BJ (cell line): ENCODE results near the gene SERPINA1. TPM values are rescaled to one million over a fixed set of nuclear protein-coding genes. Genes with fewer than 3 reads are reported as not detected.
A peak's percentile ranks its signal among the peaks of the same experiment; 100 is the strongest.
"Not testable (repeated sequence)": the region's sequence is repeated elsewhere in the genome, so short reads cannot be mapped to it uniquely, and the experiment has no call there.

Experiments used
- CTCF ChIA-PET: fragments of 350-600 bp; formaldehyde crosslinking; extraction: SDS; loops from one replicate; lab custom pipeline; 2021; ENCODE audit warnings: antibody characterized with exemption, inconsistent platforms; lab: Yijun Ruan, JAX
- POLR2A ChIA-PET: fragments of 300-600 bp; sonication (Branson Sonifier 250); formaldehyde crosslinking; extraction: SDS; loops from one replicate; lab custom pipeline; 2021; ENCODE audit warnings: antibody characterized with exemption; lab: Charles Lee
- DNase-seq: peaks from one replicate; pipeline ENCODE4 v3.0.0-alpha.2; 2011; ENCODE audit warnings: low read depth
- H3K27me3 ChIP-seq: 2 replicates; pipeline ENCODE4 v1.6.0; 2011; ENCODE audit warnings: low read length; ENCODE audit not compliant: control insufficient read depth, insufficient read depth
- H3K36me3 ChIP-seq: 2 replicates; pipeline ENCODE4 v1.5.1; 2011; ENCODE audit warnings: low read length; ENCODE audit not compliant: control insufficient read depth, insufficient read depth
- H3K4me3 ChIP-seq: 2 replicates; pipeline ENCODE4 v1.5.1; 2011; ENCODE audit warnings: low read depth, mild to moderate bottlenecking, control low read depth, low read length
- CTCF ChIP-seq: IDR thresholded peaks from 2 replicates; pipeline ENCODE4 v1.5.1; 2011; ENCODE audit warnings: low read depth, mild to moderate bottlenecking, control low read depth, inconsistent platforms, low read length, moderate library complexity; ENCODE audit not compliant: insufficient read depth
- polyA plus RNA-seq: library from polyadenylated mRNA; depleted of rRNA; stranded (reverse); fragments of >200 nt; gene quantifications from 2 replicates; pipeline ENCODE4 v1.2.3, GENCODE V29; 2011

SERPINA1 gene
- polyA plus RNA-seq, 1 experiment, result 0.40 TPM

- TF ChIP-seq CTCF, result peak; percentile 79
- ChIA-PET CTCF (interaction anchor here (0.6 to 3.3 kb wide), 15 partner anchors 10 to 1601 kb away, joined by 3 to 20 read pairs (median 4); no protein-coding TSS in a partner anchor), POLR2A (no interaction called here)
- Histone ChIP-seq H3K4me3 (no peak overlapping the region), H3K36me3 (no peaks in the 10 kb centered on the region), H3K27me3 (peaks cover 2% of the 10 kb centered on the region; the same call in 1 of the 2 replicates)
- DNase-seq, result no peak
Observed at GRCh38 chr14:94423453-94424056, 35.2 kb upstream of the SERPINA1 start.

GRCh38 chr14:94421316-94421715, 32.9 kb upstream of the SERPINA1 start:
- ChIA-PET CTCF (interaction anchor here (0.6 to 3.3 kb wide), 4 partner anchors 12 to 647 kb away, joined by 3 to 17 read pairs (median 3); no protein-coding TSS in a partner anchor), POLR2A (no interaction called here)
- no peak for TF ChIP-seq CTCF
- no peak for DNase-seq
- no peak overlapping the region for H3K4me3 ChIP-seq
- H3K27me3 ChIP-seq, result peaks cover 2% of the 10 kb centered on the region; the same call in 1 of the 2 replicates
- no peaks in the 10 kb centered on the region for H3K36me3 ChIP-seq

GRCh38 chr14:94417497-94418205, 29.2 kb upstream of the SERPINA1 start:
- H3K4me3 ChIP-seq, H3K36me3 ChIP-seq, DNase-seq, POLR2A ChIA-PET, H3K27me3 ChIP-seq: not testable (repeated sequence)
- CTCF ChIA-PET, result interaction anchor here (0.9 kb wide), 1 partner anchor 16 kb away, joined by 3 read pairs; no protein-coding TSS in a partner anchor

GRCh38 chr14:94412671-94413638, 24.6 kb upstream of the SERPINA1 start:
- POLR2A ChIA-PET, result interaction anchor here (0.6 kb wide), 1 partner anchor 19 kb away, joined by 5 read pairs; no protein-coding TSS in a partner anchor
- CTCF ChIA-PET, result interaction anchor here (0.8 to 4.6 kb wide), 8 partner anchors 10 to 276 kb away, joined by 3 to 20 read pairs (median 4); no protein-coding TSS in a partner anchor
- H3K36me3 ChIP-seq, result no peaks in the 10 kb centered on the region
- peak; percentile 48 for TF ChIP-seq CTCF
- H3K4me3 ChIP-seq, result no peak overlapping the region
- no peaks in the 10 kb centered on the region; the same call in 1 of the 2 replicates for H3K27me3 ChIP-seq
- no peak for DNase-seq

GRCh38 chr14:94411638-94412037, 23.2 kb upstream of the SERPINA1 start:
- POLR2A ChIA-PET, result no interaction called here
- CTCF ChIA-PET, result interaction anchor here (1.1 to 4.6 kb wide), 4 partner anchors 11 to 75 kb away, joined by 4 to 20 read pairs (median 13); no protein-coding TSS in a partner anchor
- Histone ChIP-seq H3K4me3 (no peak overlapping the region), H3K27me3 (no peaks in the 10 kb centered on the region; the same call in 1 of the 2 replicates), H3K36me3 (no peaks in the 10 kb centered on the region)
- DNase-seq, result no peak
- TF ChIP-seq CTCF, result no peak

- DNase-seq, H3K27me3 ChIP-seq, H3K36me3 ChIP-seq, H3K4me3 ChIP-seq, POLR2A ChIA-PET: not testable (repeated sequence)
- CTCF ChIA-PET, result interaction anchor here (1.2 to 4.6 kb wide), 2 partner anchors 13 to 53 kb away, joined by 4 to 20 read pairs; no protein-coding TSS in a partner anchor
Observed at GRCh38 chr14:94409430-94409829, 21.0 kb upstream of the SERPINA1 start.
